ENCODE data around the gene RGS5. TPM values are rescaled to one million over a fixed set of nuclear protein-coding genes. Genes with fewer than 3 reads are reported as not detected.

The RGS5 gene
- total RNA-seq, 1 donor from 2014 or later: 1.4 TPM

- no peak overlapping the region for H3K4me3 ChIP-seq (ENCODE audit: low read depth, low read length)
- TF ChIP-seq, protein P1, sequence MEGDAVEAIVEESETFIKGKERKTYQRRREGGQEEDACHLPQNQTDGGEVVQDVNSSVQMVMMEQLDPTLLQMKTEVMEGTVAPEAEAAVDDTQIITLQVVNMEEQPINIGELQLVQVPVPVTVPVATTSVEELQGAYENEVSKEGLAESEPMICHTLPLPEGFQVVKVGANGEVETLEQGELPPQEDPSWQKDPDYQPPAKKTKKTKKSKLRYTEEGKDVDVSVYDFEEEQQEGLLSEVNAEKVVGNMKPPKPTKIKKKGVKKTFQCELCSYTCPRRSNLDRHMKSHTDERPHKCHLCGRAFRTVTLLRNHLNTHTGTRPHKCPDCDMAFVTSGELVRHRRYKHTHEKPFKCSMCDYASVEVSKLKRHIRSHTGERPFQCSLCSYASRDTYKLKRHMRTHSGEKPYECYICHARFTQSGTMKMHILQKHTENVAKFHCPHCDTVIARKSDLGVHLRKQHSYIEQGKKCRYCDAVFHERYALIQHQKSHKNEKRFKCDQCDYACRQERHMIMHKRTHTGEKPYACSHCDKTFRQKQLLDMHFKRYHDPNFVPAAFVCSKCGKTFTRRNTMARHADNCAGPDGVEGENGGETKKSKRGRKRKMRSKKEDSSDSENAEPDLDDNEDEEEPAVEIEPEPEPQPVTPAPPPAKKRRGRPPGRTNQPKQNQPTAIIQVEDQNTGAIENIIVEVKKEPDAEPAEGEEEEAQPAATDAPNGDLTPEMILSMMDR (conservative IDR thresholded peaks at IDR 0.05; ENCODE audit: low read depth, low read length): no peak
- DNase-seq (ENCODE audit: low read depth): no peak
These were observed 30.1 kb downstream of the RGS5 start for GRCh38 chr1:163172596-163172995.

DNA sequence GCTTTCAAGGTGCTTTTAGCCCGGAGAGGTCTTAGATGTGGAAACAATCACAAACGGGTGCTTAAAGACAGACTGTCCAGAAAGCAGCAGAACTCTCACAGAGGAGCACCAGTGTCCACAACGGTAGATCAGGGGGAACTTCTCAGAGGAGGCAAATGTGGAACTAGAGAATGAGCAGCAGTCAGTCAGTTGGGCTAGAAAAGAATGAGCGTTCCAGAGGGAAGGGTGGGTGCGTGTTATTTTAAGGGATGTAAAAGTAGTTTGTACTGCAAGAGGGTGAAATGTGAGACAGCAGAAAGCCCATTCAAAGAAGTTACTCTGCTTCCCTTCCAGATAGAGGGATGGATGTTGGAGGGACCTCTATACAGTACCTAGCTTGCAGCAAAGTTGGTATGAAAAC is 30.9 kb downstream of the RGS5 start:
- no peak overlapping the region for H3K4me3 ChIP-seq (ENCODE audit: low read depth, low read length)
- TF ChIP-seq, protein P1 (conservative IDR thresholded peaks at IDR 0.05; ENCODE audit: low read depth, low read length): no peak
- DNase-seq (ENCODE audit: low read depth): no peak

DNA sequence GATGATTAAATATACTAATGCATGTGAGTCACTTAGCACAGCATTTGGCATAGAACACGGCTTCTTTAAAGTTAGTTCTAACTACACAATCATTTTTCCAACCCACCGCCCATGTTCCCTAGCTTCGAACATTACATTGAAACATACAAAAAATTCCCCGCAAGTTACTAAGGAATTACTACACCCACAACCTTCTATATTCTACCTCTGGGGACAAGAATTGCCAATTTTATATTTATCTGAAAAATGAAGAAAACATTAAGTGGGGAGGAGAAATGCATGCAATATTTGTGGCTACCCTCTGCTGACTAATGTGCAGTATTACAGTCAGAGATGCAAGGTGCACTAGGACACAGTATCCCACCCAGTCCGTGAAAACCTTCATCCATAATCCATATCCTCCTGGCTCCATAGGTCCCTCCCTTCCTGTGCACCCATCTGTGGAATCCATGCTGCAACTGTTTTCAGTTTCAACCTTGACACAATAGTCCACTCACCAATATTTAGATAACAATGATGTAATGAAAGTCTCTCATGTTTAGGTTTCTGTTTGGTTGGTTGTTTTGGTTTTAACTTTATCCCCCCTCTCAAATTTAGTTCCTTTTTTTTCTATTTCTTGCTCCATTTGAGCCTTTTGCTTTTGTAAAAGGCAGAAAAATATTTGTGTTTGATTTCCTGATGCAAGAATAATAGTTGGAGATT is 31.6 kb downstream of the RGS5 start:
- DNase-seq (ENCODE audit: low read depth): no peak
- TF ChIP-seq, protein P1 (conservative IDR thresholded peaks at IDR 0.05; ENCODE audit: low read depth, low read length): peak; percentile 60
- H3K4me3 ChIP-seq (ENCODE audit: low read depth, low read length): no peak overlapping the region

- TF ChIP-seq, protein P1 (conservative IDR thresholded peaks at IDR 0.05; ENCODE audit: low read depth, low read length): no peak
- DNase-seq (ENCODE audit: low read depth): no peak
- no peak overlapping the region for H3K4me3 ChIP-seq (ENCODE audit: low read depth, low read length)
These were observed 32.4 kb downstream of the RGS5 start for GRCh38 chr1:163170331-163170730.

DNA sequence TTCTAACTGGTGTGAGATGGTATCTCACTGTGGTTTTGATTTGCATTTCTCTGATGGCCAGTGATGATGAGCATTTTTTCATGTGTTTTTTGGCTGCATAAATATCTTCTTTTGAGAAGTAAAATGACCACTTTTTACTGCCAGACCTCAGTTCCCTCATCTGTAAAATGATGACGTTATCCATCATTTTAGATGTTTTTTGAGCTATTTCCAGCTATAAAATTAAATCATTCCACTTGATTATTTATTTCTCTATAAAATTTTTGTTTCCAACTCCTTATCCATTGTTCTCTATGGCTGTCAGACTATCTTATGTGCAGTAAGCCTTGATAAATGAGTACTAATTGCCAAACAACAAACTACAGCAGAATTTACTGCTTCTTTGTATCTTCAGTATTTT is 33.2 kb downstream of the RGS5 start:
- no peak for DNase-seq (ENCODE audit: low read depth)
- TF ChIP-seq, protein P1 (conservative IDR thresholded peaks at IDR 0.05; ENCODE audit: low read depth, low read length): no peak
- H3K4me3 ChIP-seq (ENCODE audit: low read depth, low read length): no peak overlapping the region

DNA sequence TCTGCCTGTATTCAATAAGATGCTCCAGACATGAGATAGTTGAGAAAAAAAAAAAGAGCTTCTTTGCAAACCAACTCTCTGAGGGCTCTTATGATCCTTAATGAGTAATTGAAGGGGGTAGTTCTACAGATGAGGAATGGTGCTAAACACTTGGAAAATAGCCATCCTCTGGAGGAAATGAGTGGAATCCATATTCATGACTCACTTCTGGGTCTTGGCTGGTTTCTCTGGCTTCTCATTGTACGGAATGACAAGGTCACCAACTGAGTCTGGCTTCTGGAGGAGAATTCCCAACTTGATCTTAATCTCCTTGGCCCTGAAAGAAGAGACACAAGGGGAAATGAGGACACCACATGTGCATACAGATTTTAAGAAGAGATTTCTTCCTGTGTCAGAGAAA is 34.7 kb downstream of the RGS5 start:
- no peak overlapping the region for H3K4me3 ChIP-seq (ENCODE audit: low read depth, low read length)
- peak; percentile 87 for DNase-seq (ENCODE audit: low read depth)
- TF ChIP-seq, protein P1 (conservative IDR thresholded peaks at IDR 0.05; ENCODE audit: low read depth, low read length): no peak
